ENCODE results near the gene XXYLT1. TPM values are rescaled to one million over a fixed set of nuclear protein-coding genes. Genes with fewer than 3 reads are reported as not detected.

Gene XXYLT1
- total RNA-seq, 1 donor from 2014 or later = 2.8 TPM

DNA sequence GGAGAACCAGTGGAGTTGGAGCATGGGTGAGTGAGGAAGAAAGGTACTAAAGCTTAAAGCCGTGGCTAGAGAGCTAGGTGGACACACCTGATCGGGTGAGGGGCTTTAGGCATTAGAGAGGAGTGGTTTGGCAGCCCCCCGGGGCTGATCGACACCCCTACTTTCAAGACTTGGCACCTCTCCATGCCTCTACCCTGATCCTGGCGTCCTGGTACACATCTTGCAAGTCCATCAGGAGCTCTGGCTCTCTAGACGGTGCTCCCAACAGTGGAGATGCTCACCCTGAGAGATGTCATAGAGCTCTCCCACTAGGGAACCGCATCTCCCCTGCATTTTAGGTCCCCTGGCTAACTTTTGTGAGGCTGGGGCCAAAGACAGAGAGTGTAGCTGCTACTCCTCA lies 98.1 kb downstream of the XXYLT1 start:
- ATAC-seq (no peak), DNase-seq (ENCODE audit: low spot score) (no peak)

DNA sequence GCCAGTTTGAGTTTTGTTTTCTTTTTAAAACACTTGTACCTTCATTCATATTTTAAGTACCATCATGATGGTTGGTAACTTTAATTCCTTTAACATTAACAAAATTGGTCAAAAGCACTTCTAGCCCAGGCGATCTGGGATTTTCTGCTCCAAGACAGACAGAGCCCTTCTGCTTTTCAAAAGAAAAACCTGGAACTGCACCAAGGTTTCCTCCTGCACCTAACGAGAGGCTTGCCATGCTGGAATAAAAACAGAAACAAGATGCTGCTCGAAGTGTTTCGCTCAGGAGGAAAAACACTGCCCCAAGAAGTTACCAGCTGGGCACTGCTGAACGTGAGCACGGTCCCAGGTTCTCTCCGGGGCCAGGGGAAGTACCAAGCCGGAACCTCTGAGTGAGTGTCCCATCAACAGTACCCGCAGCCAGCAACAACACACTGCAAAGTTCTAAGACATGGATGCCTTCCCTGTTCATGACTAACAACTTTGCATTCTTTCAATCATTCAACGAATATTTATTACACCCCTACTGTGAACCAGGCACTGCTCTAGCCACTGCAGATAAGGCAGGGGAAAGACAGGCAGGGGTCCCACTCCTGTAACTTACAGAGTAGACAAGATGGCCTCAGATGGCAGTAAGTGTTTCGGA lies 98.8 kb downstream of the XXYLT1 start:
- ATAC-seq (no peak), DNase-seq (ENCODE audit: low spot score) (no peak)

DNA sequence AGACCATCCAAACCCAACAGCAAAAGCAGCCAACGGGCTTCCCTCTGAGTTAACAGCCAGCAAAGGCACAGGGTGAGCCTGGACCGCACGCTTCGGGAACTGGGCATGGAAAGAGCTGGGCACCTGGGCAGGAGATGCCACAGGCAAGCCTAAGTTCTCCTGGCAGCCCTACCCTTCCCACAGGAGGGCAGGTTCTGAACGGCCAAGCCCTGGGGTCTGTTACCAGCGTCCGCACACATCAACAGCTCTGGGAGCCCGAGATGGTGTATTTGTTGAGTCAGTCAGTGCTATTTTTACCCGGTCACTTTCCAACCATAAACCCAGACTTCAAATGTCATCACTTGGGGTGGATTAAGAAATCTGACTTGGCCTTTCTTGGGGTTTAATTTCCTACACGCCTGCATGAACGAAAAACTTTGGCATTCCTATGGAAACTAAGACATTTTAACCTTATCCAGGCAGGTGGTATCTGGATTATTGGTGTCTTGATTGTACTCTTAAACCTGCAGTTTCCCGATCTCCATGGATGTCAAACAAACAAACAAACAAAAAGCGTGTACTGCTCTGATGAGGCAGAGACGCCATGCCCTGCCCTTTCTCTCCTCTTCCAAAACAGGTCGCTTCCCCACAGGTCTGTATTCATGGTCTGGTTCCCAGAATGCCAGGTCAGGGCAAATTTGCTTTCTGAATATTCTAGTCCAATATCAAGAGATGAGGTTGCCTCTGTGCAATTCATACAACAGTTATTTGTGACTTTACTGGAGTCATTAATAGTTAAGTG lies 99.7 kb downstream of the XXYLT1 start:
- ATAC-seq (no peak), DNase-seq (ENCODE audit: low spot score) (no peak)

DNA sequence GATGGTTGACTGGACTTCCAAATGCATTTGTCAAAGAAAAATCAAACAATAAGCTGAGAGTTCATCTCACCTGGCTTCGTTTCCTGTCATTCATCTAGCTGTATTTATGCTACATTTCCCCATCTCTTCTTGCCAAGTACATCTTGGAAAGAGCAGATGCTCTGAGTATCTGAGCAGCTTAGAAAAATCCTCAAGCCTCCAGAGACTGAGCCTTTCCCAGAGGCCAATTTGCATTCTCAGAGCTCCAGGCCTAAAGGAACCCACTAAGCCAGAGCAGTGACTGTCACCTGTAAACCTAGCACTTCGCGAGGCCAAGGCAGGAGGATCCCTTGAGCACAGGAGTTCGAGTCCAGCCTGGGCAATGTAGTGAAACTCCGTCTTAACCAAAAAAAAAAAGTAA lies 100.5 kb downstream of the XXYLT1 start:
- no peak for DNase-seq (ENCODE audit: low spot score)
- ATAC-seq = no peak

DNA sequence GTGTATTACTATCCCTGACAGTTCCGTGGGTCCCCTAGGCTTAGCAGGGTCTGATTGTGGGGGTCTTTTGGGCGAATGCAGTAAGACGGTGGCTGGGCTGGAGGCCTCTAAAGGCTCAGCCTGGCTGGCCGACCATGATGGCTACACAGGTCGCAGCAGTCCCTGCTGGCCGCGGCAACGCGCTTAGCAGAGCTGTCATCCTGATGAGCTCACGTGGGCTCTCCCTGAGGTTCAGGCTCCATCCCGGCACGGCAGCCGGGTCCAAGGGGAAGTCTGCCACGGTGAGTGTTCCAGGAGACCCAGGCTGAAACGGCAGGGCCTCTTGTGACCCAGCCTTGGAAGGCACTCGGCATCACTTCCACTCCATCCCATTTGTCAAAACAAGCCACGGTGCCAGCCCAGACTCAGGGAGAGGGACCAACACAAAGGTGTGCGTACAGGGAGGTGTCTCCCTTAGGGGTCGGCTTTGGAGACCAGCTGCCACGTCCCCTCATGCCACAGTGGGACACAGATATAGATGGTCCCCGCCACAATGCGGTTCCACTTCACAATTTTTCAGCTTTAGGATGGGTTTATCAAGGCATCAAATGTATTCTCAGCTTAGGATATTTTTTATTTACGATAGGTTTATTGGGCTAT lies 101.8 kb downstream of the XXYLT1 start:
- DNase-seq (ENCODE audit: low spot score) (no peak), ATAC-seq (no peak)

DNA sequence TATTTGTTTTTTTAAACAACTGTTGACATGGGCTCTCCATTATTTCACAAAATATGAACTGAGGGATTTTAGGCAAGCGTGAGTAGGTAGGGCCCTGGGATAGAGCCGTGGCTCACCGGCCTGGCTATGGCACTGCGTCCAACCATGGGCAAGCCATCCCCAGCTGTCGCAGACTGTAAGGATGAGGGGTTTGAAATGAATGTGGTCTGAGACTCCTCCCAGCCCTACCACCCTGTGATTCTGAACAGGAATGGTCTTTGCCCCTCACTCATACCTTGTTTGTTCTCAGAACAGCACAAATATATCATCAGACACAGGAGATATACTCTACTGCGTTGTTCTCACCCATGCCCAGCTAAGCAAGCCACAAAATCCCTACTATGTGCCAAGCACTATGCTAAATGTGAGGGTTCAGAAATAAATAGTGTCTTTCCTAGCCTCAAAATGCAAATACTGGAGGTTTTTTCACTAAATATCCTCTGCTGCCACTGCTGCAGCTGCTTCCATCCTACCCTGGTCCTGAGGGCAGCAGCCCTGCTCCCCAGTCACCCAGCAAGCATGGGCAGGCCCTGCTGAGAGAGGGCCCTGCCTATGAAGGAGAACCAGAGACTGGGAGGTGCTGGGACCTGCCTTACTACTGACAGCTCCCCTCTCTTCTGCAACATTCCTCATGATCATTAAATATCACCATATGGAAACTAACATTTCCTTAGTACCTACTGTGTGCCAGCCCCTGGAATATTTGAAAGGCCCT lies 102.8 kb downstream of the XXYLT1 start:
- no peak for ATAC-seq
- DNase-seq (ENCODE audit: low spot score) = no peak

DNA sequence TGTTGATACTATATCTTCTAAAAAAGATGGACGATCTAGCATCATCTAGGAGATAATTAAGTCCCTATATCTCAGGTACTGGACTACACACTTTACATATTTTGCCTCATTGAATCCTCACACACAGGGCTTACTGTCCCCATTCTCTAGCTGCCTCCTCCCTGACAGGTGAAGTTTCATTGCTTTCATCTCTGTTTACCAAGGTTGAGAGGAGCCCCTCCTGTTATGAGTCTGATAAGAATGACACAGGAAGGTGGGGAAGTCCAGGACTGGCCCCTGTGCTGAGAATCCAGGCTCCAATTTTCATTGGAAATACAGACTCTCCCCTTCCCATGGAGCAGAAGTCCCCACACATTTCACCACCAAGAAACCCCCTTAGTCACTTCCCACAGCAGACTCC lies 105.2 kb downstream of the XXYLT1 start:
- ATAC-seq (no peak), DNase-seq (ENCODE audit: low spot score) (no peak)

DNA sequence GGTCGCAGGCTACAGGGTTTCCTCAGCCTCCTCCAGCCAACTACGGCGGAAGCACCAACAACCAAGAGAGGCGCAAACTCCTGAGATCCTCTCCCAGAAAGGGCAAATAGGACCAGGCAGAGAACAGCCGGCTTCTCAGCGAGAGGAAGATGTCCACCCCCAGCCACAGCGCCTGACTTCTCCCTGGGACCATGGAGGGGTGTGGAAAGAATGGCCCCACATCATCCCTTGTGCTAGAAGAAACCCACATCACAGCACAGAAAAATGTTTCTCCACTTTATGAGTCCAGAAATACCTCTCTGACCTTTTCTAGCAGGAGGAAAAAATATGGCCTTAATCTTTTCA lies 105.7 kb downstream of the XXYLT1 start:
- no peak for ATAC-seq
- no peak for DNase-seq (ENCODE audit: low spot score)

DNA sequence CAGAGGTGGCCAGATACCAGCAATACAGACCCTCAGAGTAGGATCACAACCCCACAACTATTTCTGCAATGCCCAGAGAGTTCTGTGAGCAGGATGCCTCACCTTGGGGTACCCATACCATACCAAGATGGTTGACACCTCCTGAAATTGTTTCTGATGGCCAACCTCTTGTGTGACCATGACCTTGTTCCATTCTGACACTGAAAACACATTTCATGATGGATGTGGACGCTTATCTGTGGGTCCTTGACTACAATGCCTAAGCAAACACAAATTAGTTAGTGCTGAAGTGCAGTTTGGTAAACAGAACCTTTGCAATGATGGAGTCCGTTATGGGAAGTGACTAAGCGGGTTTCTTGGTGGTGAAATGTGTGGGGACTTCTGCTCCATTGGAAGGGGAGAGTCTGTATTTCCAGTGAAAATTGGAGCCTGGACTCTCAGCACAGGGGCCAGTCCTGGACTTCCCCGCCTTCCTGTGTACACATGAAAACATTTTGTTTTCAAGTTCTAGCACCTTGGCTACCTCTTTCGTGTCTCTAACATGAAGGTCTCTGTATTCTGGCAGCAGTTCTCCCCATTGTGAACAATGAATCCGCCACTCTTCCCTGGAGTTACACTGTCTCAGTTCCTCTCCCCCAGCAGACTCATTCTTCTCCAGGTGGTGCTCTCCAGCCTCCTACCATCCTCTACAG lies 106.2 kb downstream of the XXYLT1 start:
- no peak for ATAC-seq
- DNase-seq (ENCODE audit: low spot score) = no peak

DNA sequence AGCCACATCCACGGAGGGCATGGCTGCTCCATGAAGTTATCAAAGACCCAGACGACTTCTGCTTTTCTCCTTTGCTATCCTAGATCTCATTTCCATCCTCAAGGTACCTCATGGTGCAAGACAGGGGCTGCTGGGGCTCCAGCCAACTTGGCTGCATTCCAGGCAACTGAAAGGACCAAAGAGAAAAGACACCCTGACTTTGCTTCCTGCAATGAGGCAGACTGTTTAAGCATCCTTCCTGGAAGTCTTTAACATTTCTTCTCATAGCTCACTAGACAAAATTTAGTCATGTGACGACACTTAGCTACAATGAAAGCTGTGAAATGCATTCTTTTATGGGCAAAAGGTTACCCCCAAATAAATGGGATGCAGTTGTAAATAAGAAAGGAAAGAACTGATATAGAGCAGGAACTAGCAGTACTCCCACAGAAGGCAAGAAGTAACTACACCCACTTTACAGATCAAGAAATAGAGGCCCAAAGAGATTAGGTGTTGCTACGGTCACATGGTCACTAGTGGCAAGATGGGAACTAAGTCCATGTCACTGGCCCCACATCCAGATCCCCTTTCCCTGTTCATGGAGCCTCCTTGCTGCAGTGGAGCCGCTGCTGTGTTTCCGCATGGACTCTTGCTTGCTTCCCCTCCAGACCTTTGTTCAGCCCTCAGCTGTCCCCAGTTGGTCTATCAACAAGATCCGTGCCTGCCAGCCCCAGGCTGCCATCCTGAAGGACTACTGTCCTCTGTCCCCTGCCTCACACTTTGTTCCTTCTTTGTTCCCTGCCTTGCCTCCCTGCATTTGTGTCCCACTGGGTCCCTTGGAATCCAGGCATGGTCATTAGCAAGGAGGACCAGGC lies 107.0 kb downstream of the XXYLT1 start:
- no peak for ATAC-seq

DNA sequence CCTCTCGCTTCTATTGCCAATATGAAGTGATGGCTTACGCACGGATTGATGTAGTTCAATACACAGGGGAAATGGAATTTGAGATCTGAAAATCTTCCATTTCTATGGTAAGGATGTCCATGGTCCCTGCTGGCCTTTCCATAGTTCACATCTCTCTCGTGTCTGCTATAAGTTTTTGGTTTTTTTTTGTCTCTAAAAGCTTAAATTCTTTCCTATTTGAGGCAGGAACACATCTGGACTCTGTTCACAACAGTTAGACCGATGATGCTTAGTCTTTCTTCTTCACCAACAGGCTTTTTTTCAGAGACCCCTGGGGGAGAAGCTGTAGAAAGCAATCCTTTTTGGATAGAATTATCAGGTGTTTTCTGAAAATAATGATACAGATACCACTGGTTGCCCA lies 108.1 kb downstream of the XXYLT1 start:
- ATAC-seq = no peak
- DNase-seq (ENCODE audit: low spot score) = no peak

More for the DNA sequence above, 107.0 kb downstream of the XXYLT1 start:
- no peak for DNase-seq (ENCODE audit: low spot score)

DNA sequence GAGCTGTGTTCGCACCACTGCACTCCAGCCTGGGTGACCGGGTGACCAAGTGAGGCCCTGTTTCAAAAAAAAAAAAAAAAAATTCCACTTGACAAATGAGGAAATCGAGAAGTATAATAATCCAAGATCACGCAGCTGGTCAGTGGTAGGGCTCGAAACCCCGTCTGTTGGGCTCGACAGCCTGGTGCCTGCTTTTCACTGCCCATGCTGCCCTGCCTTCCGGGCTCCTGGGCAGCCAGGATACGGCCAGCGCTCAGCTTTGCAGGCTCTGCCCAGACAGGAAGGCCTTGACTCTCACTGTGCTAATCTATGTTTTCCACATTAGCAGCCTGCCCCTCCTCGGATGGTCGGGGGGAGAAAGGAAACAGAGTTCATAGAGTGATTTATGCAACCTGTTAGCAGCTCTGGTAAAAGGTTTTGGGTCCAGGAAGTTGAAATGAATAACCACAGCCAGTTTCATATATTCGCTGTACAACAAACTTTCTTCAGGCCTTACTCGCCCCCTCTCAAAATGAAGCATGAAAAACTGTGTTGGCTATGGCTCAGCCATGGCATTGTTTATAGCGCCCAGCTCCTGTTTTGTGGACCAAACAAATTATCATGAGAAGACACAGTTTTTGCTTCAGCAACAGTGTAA lies 108.8 kb downstream of the XXYLT1 start:
- ATAC-seq (peak; percentile 59), DNase-seq (ENCODE audit: low spot score) (no peak)

DNA sequence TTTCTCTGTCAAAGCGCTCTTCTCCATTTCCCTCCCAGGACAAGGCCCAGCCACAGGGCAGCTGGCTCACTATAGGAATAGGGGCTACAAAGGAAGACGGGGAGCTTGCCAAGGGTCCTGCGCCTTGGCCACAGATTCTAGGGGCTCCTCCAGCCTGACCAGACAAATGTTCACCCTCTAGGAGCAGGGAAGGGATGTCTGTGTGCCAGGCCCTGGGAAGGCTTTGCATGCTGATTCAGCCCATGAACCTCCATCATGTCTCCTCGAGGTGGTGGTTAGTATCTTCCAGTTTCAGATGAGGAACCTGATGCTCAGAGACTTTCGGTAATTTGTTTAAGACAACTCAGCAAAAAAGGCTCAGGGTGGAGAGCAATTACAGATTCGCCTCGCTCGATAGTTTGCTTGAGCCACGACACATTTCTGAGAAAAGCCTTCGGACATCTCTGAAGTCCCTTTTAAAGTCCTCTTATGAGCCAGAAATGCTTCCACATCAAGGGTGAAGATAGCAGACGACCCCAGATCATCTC lies 110.0 kb downstream of the XXYLT1 start:
- ATAC-seq = no peak
- no peak for DNase-seq (ENCODE audit: low spot score)

DNA sequence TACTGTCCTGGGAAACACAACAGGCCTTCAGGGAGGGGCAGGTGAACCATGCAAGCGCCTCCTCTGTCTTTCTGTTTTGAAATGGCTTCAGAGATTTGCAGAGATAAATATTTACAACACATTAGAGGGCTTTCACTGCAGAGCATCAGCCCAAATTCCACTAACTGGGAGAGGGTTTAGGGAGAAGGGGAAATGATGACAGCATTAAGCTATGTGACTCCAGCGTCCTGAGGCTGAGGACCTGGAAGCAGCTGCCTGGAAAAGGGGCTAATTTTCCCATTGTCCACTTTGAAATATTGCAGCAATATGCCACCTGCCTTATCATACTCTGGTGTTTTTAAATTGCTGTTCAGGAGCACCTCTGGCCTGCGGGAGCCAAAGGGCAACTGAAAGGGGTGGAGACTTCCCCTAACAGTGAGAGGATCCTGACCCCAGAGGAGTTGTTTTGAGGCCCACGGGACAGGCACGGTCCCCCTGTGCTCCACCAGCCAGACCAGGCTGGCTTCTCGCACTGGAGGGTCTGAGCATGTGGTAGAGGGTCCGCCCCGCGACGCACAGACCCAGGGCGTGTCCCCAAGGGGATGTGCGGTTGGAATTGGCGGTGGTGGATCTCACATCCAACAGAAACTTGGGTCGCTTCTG lies 110.6 kb downstream of the XXYLT1 start:
- ATAC-seq = peak; percentile 65
- no peak for DNase-seq (ENCODE audit: low spot score)

DNA sequence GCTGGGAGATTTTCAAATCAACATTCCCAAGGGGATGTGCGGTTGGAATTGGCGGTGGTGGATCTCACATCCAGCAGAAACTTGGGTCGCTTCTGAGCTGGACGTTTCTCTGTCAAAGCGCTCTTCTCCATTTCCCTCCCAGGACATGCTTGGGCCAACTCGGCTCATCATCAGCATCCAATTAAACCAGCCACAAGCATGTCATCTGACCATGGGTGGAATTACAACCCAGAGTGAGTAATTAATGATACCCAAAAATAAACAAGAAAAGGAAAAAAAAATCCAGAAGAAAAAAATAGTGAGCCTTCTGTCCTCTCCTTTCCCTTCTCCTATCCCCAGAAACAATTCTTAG lies 111.2 kb downstream of the XXYLT1 start:
- no peak for ATAC-seq
- no peak for DNase-seq (ENCODE audit: low spot score)

DNA sequence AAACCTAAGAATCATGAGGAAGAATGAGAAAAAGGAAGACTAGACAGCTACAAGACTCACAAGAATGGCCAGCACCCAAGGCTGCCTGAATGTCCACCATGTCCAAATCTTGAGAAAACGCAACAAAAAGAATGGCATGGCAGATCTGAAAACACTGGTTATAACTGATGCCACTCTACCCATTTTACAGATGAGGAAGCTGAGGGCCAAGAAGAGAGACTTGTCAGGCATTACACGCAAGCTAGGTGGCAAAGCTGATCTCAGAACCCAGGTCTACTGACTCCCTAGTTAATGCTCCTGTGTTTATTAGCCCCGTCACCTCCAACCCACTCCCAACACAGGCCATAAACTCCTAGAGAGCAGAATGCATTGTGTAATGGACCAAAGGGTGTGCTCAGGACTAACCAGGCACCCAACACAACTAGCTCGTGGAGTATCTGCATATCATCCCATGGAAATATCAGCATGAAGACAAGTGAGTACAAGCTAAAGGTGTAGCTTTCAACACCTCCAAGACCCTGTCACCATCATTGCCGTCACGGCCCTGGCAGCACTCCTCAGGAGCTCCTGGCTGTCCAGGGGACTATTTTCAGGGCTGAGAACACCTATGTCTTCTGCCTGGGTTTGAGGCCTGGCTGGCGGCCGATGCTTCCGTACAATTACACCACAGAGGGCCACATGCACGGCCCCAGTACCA lies 111.7 kb downstream of the XXYLT1 start:
- DNase-seq (ENCODE audit: low spot score) (no peak), ATAC-seq (no peak)

DNA sequence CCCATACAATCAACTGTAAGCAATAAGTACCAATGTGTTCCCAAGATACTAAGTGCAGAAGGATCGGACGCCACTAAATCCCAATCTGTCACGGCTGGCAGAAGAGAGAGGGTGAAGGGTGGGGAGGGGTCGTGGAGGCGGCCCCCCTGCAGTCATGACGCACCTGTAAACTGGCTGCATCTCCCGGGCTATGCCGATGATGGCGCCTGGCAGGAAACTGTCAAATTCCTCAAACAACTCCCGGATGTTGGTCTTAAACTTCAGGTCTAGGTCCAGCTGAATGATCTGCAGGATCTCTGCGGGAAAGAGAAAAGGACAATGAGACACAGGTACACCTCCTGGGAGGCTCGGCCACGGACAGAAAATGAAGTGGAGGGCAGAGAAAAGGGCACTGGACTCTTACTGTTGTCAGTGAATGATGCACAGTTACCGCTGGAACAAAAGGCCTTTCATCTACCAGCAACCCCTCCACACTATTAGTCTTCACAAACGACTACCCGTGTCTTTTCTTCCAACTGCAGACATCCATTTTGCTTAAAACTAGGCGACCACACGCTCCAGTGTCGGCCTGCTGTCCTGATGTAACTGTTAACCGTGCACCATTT lies 114.6 kb downstream of the XXYLT1 start:
- ATAC-seq = no peak
- no peak for DNase-seq (ENCODE audit: low spot score)

Data from left lobe of liver (tissue), 2 donors.